ENCODE measurements around the gene ZXDC. TPM values are rescaled to one million over a fixed set of nuclear protein-coding genes. Genes with fewer than 3 reads are reported as not detected.

Gene ZXDC
- total RNA-seq, 4 donors from 2014 or later: 16.0 to 34.5 (median 27.3) TPM

DNA sequence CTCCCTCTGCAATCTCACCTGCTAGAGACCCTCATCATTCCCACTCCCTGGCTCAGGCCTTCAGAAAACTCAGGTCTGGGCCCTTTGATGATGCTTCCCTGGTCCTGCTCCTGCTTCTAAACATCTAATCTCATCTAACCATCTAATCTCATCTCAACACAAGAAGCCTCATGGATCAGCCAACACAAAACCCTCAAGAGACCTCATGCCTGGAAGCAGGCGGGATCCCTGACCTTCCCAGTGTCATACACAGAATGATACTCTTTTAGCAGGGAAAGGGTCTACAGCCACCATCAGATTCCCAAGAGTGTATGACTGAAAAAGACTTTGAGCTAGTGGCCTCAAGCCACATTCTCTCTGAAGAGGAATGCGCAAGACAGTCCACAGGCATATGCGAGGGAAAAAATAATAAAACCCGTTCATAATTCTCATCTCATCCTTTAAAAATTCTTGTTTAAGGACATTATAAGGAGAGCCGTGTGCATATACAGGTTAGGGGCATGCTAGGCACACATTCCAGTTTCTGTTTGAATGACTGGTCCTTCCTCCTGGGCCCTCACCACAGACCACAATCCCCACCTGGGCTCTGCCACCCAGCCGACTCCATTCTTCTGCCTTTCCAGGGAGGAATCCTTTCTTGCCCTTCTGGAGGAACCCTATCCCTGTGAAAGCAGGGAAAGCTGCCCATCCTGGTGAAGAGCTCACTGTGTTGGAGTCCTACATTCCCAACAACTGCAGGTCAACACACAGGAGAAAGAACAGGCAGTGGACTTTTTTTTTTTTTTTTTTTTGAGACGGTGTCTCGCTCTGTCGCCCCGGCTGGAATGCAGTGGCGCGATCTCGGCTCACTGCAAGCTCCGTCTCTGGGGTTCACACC is 2.2 kb downstream of the ZXDC start:
- no peak for TF ChIP-seq POLR2A (IDR thresholded peaks at IDR 0.05)
- TF ChIP-seq, protein P1, sequence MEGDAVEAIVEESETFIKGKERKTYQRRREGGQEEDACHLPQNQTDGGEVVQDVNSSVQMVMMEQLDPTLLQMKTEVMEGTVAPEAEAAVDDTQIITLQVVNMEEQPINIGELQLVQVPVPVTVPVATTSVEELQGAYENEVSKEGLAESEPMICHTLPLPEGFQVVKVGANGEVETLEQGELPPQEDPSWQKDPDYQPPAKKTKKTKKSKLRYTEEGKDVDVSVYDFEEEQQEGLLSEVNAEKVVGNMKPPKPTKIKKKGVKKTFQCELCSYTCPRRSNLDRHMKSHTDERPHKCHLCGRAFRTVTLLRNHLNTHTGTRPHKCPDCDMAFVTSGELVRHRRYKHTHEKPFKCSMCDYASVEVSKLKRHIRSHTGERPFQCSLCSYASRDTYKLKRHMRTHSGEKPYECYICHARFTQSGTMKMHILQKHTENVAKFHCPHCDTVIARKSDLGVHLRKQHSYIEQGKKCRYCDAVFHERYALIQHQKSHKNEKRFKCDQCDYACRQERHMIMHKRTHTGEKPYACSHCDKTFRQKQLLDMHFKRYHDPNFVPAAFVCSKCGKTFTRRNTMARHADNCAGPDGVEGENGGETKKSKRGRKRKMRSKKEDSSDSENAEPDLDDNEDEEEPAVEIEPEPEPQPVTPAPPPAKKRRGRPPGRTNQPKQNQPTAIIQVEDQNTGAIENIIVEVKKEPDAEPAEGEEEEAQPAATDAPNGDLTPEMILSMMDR (IDR thresholded peaks at IDR 0.05): no peak
- WGBS, 2 donors: 75 to 78% methylated on average over 12 to 14 of the region's 14 CpGs
- no peak for DNase-seq
- peak overlapping the region in 2 of 4 donors; percentile 63 to 68 for H3K27ac ChIP-seq
- H3K4me1 ChIP-seq: peaks cover 35 to 55% (median 36%) of the 10 kb centered on the region in 3 donors
- no peaks in the 10 kb centered on the region for H3K9me3 ChIP-seq
- peak overlapping the region in 3 of 4 donors; percentile 68 to 92 (median 75) for H3K4me3 ChIP-seq
- H3K36me3 ChIP-seq: peaks cover 21 to 33% (median 23%) of the 10 kb centered on the region in 3 donors
- H3K27me3 ChIP-seq: no peaks in the 10 kb centered on the region
- intact Hi-C loops (cut with DNase I): no loop called here

DNA sequence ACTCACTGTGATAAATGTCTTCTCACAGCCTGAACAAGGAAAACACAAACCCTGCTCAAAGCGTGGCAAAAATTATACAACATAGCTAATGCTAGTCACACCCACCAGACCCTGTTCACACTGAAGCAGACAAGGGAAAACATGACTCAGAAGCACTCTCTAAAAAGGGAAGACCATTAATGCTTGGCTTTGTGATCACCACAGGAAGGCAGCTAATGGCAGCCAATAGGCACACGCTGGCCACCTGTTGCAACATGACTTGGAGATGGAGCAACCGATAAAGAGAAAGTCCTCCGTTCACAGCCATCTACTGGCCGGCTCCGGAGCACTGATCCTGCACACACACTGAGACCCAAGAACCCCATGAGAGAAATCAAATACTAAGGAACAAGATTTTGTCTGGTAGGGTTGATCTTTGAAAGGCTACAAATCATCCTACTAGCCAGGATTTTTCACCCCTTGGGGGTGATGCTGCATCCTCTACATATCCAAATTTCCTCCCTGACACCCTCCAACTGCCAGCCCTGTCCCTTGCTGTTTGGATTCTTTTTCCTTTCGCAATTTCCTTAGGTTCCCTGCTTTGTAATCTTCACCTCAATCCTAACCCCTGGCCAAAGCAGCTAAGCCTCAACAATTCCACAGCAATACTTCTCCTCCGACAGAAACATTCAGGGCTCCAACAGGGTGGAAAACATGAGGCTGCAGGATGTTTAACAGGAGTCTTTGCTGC is 3.2 kb downstream of the ZXDC start:
- Histone ChIP-seq H3K9me3 (no peaks in the 10 kb centered on the region), H3K27me3 (no peaks in the 10 kb centered on the region), H3K27ac (peak overlapping the region; percentile 52 to 68 (median 62)), H3K4me3 (peak overlapping the region in 2 of 4 donors; percentile 75 to 92), H3K36me3 (peaks cover 21 to 44% (median 31%) of the 10 kb centered on the region in 3 donors), H3K4me1 (peaks cover 35 to 63% (median 36%) of the 10 kb centered on the region in 3 donors)
- WGBS, 2 donors: 17 to 32% methylated on average over 8 of the region's 8 CpGs
- no peak for DNase-seq
- intact Hi-C loops (cut with DNase I): no loop called here
- no peak for TF ChIP-seq POLR2A (IDR thresholded peaks at IDR 0.05)
- TF ChIP-seq, protein P1 (IDR thresholded peaks at IDR 0.05): peak in 1 of 6 experiments; percentile 13

DNA sequence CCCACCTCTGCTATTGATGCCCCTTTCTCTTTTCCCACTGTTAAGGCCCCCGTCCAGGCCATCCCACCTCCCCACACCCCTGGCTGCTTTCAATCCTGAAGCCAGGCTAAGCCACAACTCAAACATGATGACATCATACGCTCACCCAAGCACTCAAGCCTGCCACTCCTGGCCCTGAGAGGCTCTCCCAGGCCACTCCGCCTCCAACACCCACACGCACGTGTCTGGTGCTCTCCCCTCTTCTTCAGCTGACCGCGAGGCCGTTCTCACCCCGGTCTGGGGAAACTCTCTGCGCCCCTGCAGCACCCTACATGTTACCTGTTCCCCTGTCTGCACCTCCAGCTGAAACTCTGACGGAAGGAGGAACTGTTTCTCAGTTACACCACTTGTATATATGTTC is 6.2 kb downstream of the ZXDC start:
- no peaks in the 10 kb centered on the region for H3K27me3 ChIP-seq
- TF ChIP-seq, protein P1 (IDR thresholded peaks at IDR 0.05): no peak
- TF ChIP-seq POLR2A (IDR thresholded peaks at IDR 0.05): no peak
- H3K4me1 ChIP-seq: peaks cover 24 to 57% (median 25%) of the 10 kb centered on the region in 3 donors
- no peak overlapping the region for H3K4me3 ChIP-seq
- peaks cover 40 to 73% (median 60%) of the 10 kb centered on the region in 3 donors for H3K36me3 ChIP-seq
- H3K27ac ChIP-seq: no peak overlapping the region
- WGBS, 2 donors: 90 to 92% methylated on average over 11 of the region's 11 CpGs
- no peaks in the 10 kb centered on the region for H3K9me3 ChIP-seq
- intact Hi-C loops (cut with DNase I): no loop called here
- DNase-seq: no peak

DNA sequence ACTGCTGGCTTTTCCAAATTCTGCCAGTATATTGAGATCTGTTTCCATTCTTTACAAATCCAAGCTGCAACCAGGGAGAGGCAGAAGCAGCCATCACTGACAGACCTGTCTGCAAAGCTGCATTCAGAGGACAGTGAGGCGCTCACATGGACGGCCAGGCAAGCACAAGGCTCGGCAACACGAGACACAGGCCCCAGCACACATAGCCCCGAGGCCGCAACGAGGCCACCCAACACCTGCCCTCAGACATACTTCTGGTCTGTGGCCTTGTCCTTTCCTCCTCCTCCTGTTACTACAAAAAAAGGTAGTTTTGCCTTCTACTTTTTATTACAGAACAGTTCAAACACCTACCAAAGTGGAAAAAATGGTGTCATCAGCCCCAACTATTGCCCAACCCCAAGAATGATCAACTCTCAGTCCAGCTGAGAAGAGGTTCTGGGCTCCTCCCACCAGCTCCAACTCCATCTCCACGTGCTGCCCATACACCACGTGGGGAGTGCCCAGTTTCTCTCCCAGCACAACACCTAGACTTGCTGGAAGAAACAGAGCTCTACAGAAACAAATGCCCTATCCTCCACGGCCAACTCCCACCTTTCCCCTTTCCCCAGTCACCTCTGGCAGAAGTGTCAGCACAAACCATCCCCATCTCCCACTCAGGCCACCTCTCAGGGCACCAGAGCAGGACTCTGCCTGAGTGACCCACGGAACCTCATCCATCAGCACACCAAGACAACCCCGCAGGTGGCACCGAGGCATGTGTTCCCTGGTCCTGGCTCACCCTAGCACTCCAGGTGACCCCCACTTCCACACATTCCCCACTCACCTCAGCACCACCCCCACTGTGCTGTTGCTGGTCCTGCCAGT is 7.4 kb downstream of the ZXDC start:
- Histone ChIP-seq H3K36me3 (peaks cover 40 to 86% (median 68%) of the 10 kb centered on the region in 3 donors), H3K4me1 (peaks cover 12 to 44% (median 13%) of the 10 kb centered on the region in 3 donors), H3K4me3 (no peak overlapping the region), H3K9me3 (no peaks in the 10 kb centered on the region), H3K27ac (no peak overlapping the region), H3K27me3 (no peaks in the 10 kb centered on the region)
- DNase-seq: no peak
- TF ChIP-seq, protein P1 (IDR thresholded peaks at IDR 0.05): no peak
- no peak for TF ChIP-seq POLR2A (IDR thresholded peaks at IDR 0.05)
- 71 to 75% methylated on average over 8 to 11 of the region's 13 CpGs for WGBS, 2 donors
- intact Hi-C loops (cut with DNase I): no loop called here

Data from esophagus squamous epithelium (tissue), 5 donors.